K562 (cell line): ENCODE data around the gene STAT4. TPM values are rescaled to one million over a fixed set of nuclear protein-coding genes. Genes with fewer than 3 reads are reported as not detected.

Experiments
- ATAC-seq: fragments of 200-7000 bp; cut with Tn5 transposase; 3 replicates; pipeline ENCODE4 v1.9.1; 2020; ENCODE audit warnings: moderate library complexity
- BruUV-seq: library from RNA; stranded (reverse); fragments of 400-500 nt; replicated peaks from 2 replicates; lab custom pipeline; 2021; lab: Mats Ljungman, UMichigan
- CTCF ChIA-PET: fragments of 300-600 bp; formaldehyde crosslinking; extraction: SDS; loops from one replicate; lab custom pipeline; 2021; ENCODE audit warnings: low intra/inter-chr PET ratio; lab: Yijun Ruan, JAX
- POLR2A ChIA-PET: fragments of 300-600, 350-650 bp; sonication (Branson Sonifier 250); formaldehyde crosslinking; extraction: SDS; loops from one replicate; lab custom pipeline; 2021; ENCODE audit warnings: antibody characterized with exemption, inconsistent platforms; lab: Yijun Ruan, JAX
- DNase-seq, 4 experiments: peaks; one replicate each; pipeline versions ENCODE4 v3.0.0 to v3.0.0-alpha.2; 2011 to 2018; ENCODE audit warnings: low spot score in 3 of 4, mixed read lengths in 3 of 4; ENCODE audit errors: extremely low read depth in 1 of 4
- FAIRE-seq: peaks from 2 replicates; lab custom pipeline; 2011; peaks lifted over from hg19 to GRCh38; lab: Jason Lieb, UNC
- H2AFZ ChIP-seq: 2 replicates; pipeline ENCODE4 v1.6.0; 2011; ENCODE audit warnings: low read depth, low read length, control low read depth, inconsistent platforms
- H3K27ac ChIP-seq: fragments of 200-600 bp; 3 replicates; pipeline ENCODE4 v1.8.0; 2011; ENCODE audit warnings: low read depth, mild to moderate bottlenecking, control low read depth, inconsistent platforms, low read length, moderate library complexity, mixed read lengths; ENCODE audit errors: extremely low read depth
- H3K27me3 ChIP-seq, 2 experiments: fragments of 300-600 bp in 1 of 2; 2 replicates in 1 of 2; 3 replicates in 1 of 2; pipeline versions ENCODE4 v1.6.0 to v1.8.0; 2011; ENCODE audit warnings: inconsistent platforms in 2 of 2, low read length in 2 of 2, mild to moderate bottlenecking in 1 of 2, mixed read lengths in 1 of 2, moderate library complexity in 1 of 2; ENCODE audit not compliant: control insufficient read depth in 2 of 2, insufficient read depth in 2 of 2
- H3K36me3 ChIP-seq: fragments of 300-600 bp; 3 replicates; pipeline ENCODE4 v1.8.0; 2011; ENCODE audit warnings: mild to moderate bottlenecking, low read length, inconsistent platforms; ENCODE audit not compliant: control insufficient read depth, insufficient read depth
- H3K4me1 ChIP-seq, 2 experiments: fragments of 200-600 bp in 1 of 2; replicated peaks in 1 of 2; 2 replicates in 1 of 2; 3 replicates in 1 of 2; pipeline versions ENCODE4 v1.5.1 to v1.8.0; 2011; ENCODE audit warnings: inconsistent platforms in 2 of 2, low read length in 2 of 2, mild to moderate bottlenecking in 1 of 2, mixed read lengths in 1 of 2, moderate library complexity in 1 of 2; ENCODE audit not compliant: control insufficient read depth in 2 of 2, insufficient read depth in 2 of 2
- H3K4me2 ChIP-seq: 2 replicates; pipeline ENCODE4 v1.6.1; 2011; ENCODE audit warnings: low read length, control low read depth, inconsistent platforms, mixed read lengths; ENCODE audit not compliant: insufficient read depth
- H3K4me3 ChIP-seq: fragments of 200-600 bp; sonication (generic), shearing (Covaris generic); 2 replicates; pipeline ENCODE4 v1.5.1; 2016; ENCODE audit warnings: control low read depth, inconsistent platforms
- H3K79me2 ChIP-seq: fragments of 200-600 bp; 3 replicates; pipeline ENCODE4 v1.8.0; 2011; ENCODE audit warnings: low read length, inconsistent platforms; ENCODE audit not compliant: control insufficient read depth, insufficient read depth
- H3K9ac ChIP-seq, 2 experiments: 2 replicates each; pipeline versions ENCODE4 v1.6.0 to v1.6.1; 2011; ENCODE audit warnings: low read depth in 2 of 2, low read length in 2 of 2, control low read depth in 1 of 2, inconsistent platforms in 1 of 2, mild to moderate bottlenecking in 1 of 2, mixed read lengths in 1 of 2; ENCODE audit not compliant: insufficient read depth in 1 of 2
- H3K9me1 ChIP-seq: one replicate; pipeline ENCODE4 v1.6.0; 2011; ENCODE audit warnings: inconsistent platforms, mild to moderate bottlenecking, low read length, moderate library complexity; ENCODE audit not compliant: control insufficient read depth, insufficient read depth
- H3K9me3 ChIP-seq: replicated peaks from 2 replicates; pipeline ENCODE4 v1.5.1; 2011; ENCODE audit warnings: low read depth, low read length, inconsistent platforms; ENCODE audit not compliant: control insufficient read depth, insufficient read depth
- H4K20me1 ChIP-seq: replicated peaks from 2 replicates; pipeline ENCODE4 v1.6.1; 2011; ENCODE audit warnings: low read length, inconsistent platforms, mixed read lengths; ENCODE audit not compliant: control insufficient read depth, insufficient read depth
- ATF7 ChIP-seq: fragments of 450-650 bp; IDR thresholded peaks from 2 replicates; pipeline ENCODE4 v1.7.1; 2014; ENCODE audit warnings: mild to moderate bottlenecking, moderate library complexity
- HMG20B ChIP-seq: fragments of 250-450 bp; sonication (Bioruptor Pico); IDR thresholded peaks from 2 replicates; pipeline ENCODE4 v1.5.0; 2021; ENCODE audit warnings: mild to moderate bottlenecking
- SETDB1 ChIP-seq: IDR thresholded peaks from one replicate; pipeline ENCODE4 v1.6.1; 2012; ENCODE audit warnings: low read length, control low read depth, inconsistent platforms
- SPI1 ChIP-seq: IDR thresholded peaks from 2 replicates; pipeline ENCODE4 v1.6.1; 2011; ENCODE audit warnings: low read depth, low read length, control low read depth, borderline replicate concordance
- SREBF2 ChIP-seq: sonication (generic); formaldehyde crosslinking; IDR thresholded peaks from 2 replicates; pipeline ENCODE4 v1.4.0; 2020; ENCODE audit warnings: mild to moderate bottlenecking, missing genetic modification reagents
- ZFPM2 ChIP-seq: fragments of 250-450 bp; sonication (Bioruptor Pico); IDR thresholded peaks from 2 replicates; pipeline ENCODE4 v1.5.1; 2022; ENCODE audit warnings: mild to moderate bottlenecking
- ZNF785 ChIP-seq: fragments of 250-450 bp; sonication (Bioruptor Pico); IDR thresholded peaks from 2 replicates; pipeline ENCODE4 v1.4.0; 2020; ENCODE audit warnings: mild to moderate bottlenecking
- WGBS: fragments of 100-300 bp; shearing (Covaris generic); methylation state at CpG from one replicate; pipeline ENCODE4 v1.1.6; 2016; ENCODE audit warnings: low coverage, mixed read lengths; ENCODE audit not compliant: insufficient coverage; ENCODE audit errors: missing lambda C conversion rate; 5-methylcytosine and 5-hydroxymethylcytosine counted together
- in situ Hi-C: fragments of 300-500 bp; cut with MboI; formaldehyde crosslinking; loops from 4 replicates; pipeline ENCODE4 v1.15.0; 2018; ENCODE audit warnings: inconsistent platforms, mixed read lengths
- intact Hi-C: fragments of 100-400 bp; cut with micrococcal nuclease; formaldehyde crosslinking; loops from 2 replicates; pipeline ENCODE4 v1.14.2; 2022
- polyA plus RNA-seq, 8 experiments: library from polyadenylated mRNA; depleted of rRNA in 4 of 8; stranded (reverse) in 5 of 8; unstranded in 3 of 8; fragments of >200 nt; fragmentation: Nextera tagmentation in 2 of 8; fragmentation: Illumina TruSeq in 1 of 8; extraction: Ambion mirVana in 2 of 8; extraction: Trizol in 1 of 8; gene quantifications; 2 replicates each; pipeline versions ENCODE4 v1.2.1 to v1.2.3, GENCODE V29; 2011 to 2014; ENCODE audit warnings: inconsistent platforms in 1 of 8, missing spikeins in 1 of 8
- total RNA-seq, 7 experiments: library from RNA; depleted of rRNA in 6 of 7; stranded (reverse); fragments of >200 nt in 6 of 7; fragmentation: Illumina TruSeq in 2 of 7; extraction: Trizol in 2 of 7; gene quantifications; 2 replicates each; pipeline versions ENCODE4 v1.2.1 to v1.2.3, GENCODE V29; 2011 to 2021; ENCODE audit warnings: low replicate concordance in 1 of 7
- TF ChIP-seq, protein P1 (sequence below): fragments of 450-650 bp; IDR thresholded peaks from 2 replicates; pipeline ENCODE4 v1.6.1; 2016; ENCODE audit warnings: low read depth
- TF ChIP-seq, protein P2 (sequence below): fragments of 250-450 bp; sonication (Bioruptor Pico); IDR thresholded peaks from 2 replicates; pipeline ENCODE4 v1.4.0; 2020

Gene STAT4
- total and polyA plus RNA-seq, 9 of the 15 experiments (the other 6 are each of a cell fraction or from before 2014, with no cell fraction given): 0.01 to 0.06 (median 0.03) TPM; not detected in 6

DNA sequence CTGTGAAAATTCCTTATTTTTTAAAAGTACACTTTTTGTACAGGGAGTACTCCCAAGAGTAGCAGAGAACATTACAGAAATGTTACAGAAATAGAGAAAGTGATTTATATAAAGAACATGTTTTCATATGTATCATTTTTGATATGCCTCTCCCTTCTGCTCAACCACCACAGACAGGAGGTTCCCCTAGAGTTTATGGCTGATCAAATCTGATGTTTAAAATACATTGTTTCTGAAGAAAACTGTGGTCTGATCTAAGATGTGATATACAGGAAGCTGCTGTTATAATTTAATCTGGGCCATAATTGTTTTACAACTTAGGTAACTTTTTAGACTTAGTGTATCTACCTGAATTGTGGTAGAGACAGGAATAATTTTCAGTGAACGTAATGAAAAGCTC lies 37.0 kb downstream of the STAT4 start:
- DNase-seq (no peak), ATAC-seq (no peak), FAIRE-seq (no peak)
- ChIA-PET CTCF (no interaction called here), POLR2A (interaction anchor here (0.6 kb wide), 1 partner anchor 207 kb away, joined by 4 read pairs; no protein-coding TSS in a partner anchor)
- Histone ChIP-seq H3K27ac (no peak overlapping the region), H4K20me1 (no peaks in the 10 kb centered on the region), H3K9me1 (no peaks in the 10 kb centered on the region), H3K4me1 (no peaks in the 10 kb centered on the region), H3K27me3 (peaks cover 0 to 4% of the 10 kb centered on the region in 2 experiments; a peak in 1 of 5 replicates), H2AFZ (no peak overlapping the region), H3K9ac (no peak overlapping the region), H3K4me2 (no peak overlapping the region), H3K79me2 (no peaks in the 10 kb centered on the region), H3K36me3 (no peaks in the 10 kb centered on the region), H3K4me3 (no peak overlapping the region), H3K9me3 (no peaks in the 10 kb centered on the region)
- 0% methylated on average over 1 of the region's 1 CpG for WGBS
- intact Hi-C loops: no loop called here
- in situ Hi-C loops: no loop called here
- BruUV-seq: no TSS peak
- TF ChIP-seq ZFPM2 (CRISPR knock-in tag): no peak
- TF ChIP-seq SETDB1: no peak
- TF ChIP-seq ATF7: no peak
- no peak for TF ChIP-seq ZNF785
- TF ChIP-seq HMG20B (CRISPR knock-in tag): no peak
- no peak for TF ChIP-seq SPI1
- TF ChIP-seq, protein P1, sequence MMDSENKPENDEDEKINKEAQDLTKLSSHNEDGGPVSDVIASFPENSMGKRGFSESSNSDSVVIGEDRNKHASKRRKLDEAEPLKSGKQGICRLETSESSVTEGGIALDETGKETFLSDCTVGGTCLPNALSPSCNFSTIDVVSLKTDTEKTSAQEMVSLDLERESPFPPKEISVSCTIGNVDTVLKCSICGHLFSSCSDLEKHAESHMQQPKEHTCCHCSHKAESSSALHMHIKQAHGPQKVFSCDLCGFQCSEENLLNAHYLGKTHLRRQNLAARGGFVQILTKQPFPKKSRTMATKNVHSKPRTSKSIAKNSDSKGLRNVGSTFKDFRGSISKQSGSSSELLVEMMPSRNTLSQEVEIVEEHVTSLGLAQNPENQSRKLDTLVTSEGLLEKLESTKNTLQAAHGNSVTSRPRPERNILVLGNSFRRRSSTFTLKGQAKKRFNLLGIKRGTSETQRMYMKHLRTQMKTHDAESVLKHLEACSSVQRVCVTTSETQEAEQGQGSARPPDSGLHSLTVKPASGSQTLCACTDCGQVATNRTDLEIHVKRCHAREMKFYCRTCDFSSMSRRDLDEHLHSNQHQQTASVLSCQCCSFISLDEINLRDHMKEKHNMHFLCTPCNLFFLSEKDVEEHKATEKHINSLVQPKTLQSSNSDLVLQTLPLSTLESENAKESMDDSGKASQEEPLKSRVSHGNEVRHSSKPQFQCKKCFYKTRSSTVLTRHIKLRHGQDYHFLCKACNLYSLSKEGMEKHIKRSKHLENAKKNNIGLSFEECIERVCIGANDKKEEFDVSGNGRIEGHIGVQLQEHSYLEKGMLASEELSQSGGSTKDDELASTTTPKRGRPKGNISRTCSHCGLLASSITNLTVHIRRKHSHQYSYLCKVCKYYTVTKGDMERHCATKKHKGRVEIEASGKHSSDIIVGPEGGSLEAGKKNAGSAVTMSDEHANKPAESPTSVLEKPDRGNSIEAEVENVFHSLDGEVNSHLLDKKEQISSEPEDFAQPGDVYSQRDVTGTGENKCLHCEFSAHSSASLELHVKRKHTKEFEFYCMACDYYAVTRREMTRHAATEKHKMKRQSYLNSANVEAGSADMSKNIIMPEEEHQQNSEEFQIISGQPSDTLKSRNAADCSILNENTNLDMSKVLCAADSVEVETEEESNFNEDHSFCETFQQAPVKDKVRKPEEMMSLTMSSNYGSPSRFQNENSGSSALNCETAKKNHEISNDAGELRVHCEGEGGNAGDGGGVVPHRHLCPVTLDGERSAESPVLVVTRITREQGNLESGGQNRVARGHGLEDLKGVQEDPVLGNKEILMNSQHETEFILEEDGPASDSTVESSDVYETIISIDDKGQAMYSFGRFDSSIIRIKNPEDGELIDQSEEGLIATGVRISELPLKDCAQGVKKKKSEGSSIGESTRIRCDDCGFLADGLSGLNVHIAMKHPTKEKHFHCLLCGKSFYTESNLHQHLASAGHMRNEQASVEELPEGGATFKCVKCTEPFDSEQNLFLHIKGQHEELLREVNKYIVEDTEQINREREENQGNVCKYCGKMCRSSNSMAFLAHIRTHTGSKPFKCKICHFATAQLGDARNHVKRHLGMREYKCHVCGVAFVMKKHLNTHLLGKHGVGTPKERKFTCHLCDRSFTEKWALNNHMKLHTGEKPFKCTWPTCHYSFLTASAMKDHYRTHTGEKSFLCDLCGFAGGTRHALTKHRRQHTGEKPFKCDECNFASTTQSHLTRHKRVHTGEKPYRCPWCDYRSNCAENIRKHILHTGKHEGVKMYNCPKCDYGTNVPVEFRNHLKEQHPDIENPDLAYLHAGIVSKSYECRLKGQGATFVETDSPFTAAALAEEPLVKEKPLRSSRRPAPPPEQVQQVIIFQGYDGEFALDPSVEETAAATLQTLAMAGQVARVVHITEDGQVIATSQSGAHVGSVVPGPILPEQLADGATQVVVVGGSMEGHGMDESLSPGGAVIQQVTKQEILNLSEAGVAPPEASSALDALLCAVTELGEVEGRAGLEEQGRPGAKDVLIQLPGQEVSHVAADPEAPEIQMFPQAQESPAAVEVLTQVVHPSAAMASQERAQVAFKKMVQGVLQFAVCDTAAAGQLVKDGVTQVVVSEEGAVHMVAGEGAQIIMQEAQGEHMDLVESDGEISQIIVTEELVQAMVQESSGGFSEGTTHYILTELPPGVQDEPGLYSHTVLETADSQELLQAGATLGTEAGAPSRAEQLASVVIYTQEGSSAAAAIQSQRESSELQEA: no peak
- TF ChIP-seq, protein P2, sequence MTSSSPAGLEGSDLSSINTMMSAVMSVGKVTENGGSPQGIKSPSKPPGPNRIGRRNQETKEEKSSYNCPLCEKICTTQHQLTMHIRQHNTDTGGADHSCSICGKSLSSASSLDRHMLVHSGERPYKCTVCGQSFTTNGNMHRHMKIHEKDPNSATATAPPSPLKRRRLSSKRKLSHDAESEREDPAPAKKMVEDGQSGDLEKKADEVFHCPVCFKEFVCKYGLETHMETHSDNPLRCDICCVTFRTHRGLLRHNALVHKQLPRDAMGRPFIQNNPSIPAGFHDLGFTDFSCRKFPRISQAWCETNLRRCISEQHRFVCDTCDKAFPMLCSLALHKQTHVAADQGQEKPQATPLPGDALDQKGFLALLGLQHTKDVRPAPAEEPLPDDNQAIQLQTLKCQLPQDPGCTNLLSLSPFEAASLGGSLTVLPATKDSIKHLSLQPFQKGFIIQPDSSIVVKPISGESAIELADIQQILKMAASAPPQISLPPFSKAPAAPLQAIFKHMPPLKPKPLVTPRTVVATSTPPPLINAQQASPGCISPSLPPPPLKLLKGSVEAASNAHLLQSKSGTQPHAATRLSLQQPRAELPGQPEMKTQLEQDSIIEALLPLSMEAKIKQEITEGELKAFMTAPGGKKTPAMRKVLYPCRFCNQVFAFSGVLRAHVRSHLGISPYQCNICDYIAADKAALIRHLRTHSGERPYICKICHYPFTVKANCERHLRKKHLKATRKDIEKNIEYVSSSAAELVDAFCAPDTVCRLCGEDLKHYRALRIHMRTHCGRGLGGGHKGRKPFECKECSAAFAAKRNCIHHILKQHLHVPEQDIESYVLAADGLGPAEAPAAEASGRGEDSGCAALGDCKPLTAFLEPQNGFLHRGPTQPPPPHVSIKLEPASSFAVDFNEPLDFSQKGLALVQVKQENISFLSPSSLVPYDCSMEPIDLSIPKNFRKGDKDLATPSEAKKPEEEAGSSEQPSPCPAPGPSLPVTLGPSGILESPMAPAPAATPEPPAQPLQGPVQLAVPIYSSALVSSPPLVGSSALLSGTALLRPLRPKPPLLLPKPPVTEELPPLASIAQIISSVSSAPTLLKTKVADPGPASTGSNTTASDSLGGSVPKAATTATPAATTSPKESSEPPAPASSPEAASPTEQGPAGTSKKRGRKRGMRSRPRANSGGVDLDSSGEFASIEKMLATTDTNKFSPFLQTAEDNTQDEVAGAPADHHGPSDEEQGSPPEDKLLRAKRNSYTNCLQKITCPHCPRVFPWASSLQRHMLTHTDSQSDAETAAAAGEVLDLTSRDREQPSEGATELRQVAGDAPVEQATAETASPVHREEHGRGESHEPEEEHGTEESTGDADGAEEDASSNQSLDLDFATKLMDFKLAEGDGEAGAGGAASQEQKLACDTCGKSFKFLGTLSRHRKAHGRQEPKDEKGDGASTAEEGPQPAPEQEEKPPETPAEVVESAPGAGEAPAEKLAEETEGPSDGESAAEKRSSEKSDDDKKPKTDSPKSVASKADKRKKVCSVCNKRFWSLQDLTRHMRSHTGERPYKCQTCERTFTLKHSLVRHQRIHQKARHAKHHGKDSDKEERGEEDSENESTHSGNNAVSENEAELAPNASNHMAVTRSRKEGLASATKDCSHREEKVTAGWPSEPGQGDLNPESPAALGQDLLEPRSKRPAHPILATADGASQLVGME (CRISPR knock-in tag): no peak
- TF ChIP-seq SREBF2: no peak
